Activated CD8-positive, alpha-beta memory T cell treated with anti-CD3 and anti-CD28 coated beads, Interleukin-2, amount 50 U/mL, for 48 hours (primary cell): ENCODE measurements around the gene PIP4K2B.

ENCODE experiments used
- DNase-seq: peaks from one replicate; pipeline ENCODE4 v3.0.0-alpha.2; 2020

Gene PIP4K2B

DNA sequence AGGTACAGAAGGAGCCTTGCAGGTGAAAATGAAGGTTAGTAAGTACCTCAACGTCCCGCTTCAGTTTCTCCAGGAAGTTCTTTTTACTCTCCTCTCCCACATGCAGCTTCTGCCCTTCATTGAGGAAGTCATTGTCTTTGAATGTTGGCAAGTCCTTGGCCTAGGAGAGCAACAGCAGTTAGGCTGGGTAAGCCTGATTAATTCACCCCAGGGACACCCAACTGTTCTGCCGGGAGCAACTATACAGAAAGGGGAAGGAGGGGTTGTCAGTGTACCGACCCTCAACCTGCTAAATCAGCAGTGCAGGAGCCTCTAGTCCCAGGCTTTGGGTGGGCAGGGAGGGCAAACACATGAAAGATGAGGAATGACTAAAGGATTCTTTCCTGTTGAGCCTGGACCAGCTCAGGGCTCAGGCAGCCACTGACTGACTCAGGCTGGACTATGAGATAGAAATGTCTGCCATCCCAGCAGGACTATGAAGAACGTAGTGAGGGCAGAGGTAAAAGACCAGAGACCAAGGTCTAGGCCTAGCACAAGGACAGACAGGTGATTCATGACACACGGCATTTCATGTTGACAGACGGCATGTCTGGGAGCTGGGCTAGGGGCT, 21.6 kb downstream of the PIP4K2B start:
- no peak for DNase-seq

DNA sequence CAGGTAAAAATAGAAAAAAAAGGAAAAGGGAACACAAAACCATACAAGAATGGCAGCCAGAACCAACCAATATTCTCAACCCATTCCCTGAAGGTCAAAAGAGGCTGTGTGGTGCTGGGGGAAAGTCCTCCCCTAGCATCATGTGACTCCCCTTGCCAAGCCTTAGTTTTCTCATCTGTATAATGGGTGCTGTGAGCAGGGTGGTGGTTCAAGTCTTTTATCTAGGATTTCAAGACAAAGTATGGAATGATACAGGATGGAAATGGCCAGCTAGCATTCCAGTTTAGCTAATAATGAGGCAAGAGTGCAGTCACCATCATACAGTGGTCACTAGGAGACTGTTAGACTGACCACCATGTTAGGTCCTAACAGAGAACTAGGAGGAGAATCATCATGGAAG, 26.1 kb downstream of the PIP4K2B start:
- no peak for DNase-seq

DNA sequence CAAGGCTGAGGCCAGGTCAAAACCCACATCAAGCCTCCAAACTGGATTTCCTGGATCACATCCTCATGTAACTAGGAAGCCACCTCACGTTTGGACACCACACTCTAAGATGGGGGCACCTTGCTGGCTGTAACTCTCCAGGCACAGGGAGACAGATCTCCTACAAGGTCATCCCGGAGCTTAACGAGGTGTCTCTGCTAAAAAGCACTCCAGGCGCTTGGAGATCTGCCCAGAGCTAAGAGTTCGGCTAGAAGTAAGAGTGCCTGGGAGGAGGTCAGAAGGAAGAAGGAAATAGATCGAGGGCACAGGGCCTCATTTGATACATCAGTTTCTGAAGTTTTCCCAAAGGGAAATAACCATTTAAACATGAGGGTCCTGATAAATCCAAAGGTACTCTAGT, 30.9 kb downstream of the PIP4K2B start:
- no peak for DNase-seq

DNA sequence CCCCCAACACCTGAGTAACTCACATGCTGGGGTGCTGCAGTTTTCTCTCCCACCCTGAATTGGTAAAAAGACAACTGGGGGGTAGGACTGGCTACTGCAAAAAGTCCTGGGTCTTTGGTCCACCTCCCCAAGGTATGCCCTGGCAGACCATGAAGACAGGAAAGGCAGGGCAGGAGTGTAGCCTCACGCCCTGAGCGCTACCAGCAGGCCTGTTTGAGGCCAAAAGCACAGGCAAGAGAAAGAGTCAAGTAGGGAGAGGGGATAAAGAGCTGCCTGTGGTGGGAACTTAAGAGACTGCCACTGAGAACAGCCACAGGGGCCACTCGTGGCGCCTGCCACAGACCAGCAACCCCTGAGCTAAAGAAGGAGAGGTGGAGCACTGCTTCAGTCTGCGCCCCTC, 33.0 kb downstream of the PIP4K2B start:
- no peak for DNase-seq

DNA sequence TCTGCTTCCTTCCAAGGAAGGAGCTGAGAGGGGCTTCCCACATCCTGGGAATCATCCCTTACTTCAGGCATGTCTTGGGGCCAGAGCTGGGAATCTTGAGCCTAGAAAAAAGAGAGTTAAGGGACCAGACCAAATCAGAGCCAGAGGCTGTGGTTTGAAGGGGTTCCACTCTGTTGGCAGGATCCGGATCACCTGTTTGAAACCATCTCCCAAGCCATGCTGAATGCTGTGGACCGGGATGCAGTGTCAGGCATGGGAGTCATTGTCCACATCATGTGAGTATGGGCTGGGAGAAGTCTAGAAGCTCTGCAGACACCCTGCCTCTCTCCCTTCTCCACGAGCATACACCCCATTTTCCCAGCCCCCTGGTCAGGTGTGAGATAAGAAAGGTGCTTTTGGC, 37.1 kb downstream of the PIP4K2B start:
- DNase-seq, result no peak

DNA sequence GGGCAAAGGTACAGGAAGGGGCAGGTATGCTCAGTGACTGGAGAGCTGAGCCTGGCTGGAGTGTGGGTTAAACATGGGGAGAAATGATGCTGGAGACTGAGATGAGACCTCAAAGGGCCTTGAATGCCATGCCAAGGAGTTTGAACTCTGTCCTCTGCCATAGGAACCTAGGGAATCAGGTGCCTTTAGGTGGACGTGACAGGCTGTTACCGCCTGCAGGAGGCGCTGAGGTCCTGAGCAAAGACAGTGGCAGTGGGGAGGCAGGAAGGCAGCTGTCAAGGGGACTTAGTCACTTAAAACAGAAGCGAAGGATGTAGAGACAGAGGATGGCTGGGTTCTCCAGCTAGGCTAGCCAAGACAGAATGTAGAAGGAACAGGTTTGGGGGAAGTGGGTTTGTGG, 37.7 kb downstream of the PIP4K2B start:
- DNase-seq, result no peak

DNA sequence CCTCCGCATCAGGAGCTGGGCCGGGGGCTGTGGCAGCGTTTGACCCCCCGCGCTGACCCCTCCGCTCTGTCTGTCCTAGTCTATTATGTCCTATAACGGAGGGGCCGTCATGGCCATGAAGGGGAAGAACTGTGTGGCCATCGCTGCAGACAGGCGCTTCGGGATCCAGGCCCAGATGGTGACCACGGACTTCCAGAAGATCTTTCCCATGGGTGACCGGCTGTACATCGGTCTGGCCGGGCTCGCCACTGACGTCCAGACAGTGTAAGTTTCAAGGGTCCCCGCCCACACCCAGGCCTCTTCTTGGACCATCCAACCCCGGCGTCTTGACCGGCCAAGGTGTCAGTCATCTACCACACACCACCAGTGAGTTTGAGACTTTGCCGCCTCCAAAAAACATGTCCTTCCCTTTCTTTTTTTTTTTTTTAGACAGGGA, 46.3 kb downstream of the PIP4K2B start:
- DNase-seq, result no peak

DNA sequence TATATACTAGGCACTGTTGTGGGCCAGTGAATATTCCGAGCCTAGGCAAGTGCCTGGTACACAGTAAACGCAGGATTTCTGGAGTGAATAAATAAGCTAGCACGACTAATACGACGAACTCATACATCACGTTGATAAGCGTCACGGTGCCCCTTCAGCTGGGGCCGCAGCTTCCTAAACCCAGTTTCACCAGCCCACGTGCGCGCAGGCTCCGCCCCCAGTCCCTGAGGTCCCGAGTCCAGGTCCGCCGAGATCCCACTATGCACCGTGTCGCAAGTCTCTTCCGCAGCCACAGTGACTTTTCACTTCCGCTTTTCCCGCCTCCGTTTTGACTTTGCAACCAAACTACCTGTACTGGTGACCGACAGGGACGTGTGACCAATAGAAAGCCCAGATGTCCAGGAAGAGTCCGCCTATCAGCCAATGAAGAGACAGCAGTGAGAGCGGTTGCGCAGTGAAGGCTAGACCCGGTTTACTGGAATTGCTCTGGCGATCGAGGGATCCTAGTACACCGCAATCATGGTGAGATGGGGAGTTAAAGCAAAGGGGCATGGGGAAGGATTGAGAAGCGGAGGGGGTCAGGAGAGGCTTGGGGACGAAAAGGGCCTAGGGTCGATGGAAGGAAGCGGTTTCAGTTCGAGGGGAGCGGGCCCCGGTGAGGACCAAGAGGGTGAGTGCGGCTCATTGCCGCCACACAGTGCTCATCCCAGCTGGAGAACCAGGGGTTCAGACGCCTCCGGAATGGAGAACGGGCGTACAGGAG, 46.9 kb downstream of the PIP4K2B start, which contains the start of gene PSMB3:
Gene PSMB3, plus strand, starts transcription at position 434 of the 763 bp plus-strand sequence. Its CDS starts 86 bp downstream, at position 520.
- peak; percentile 95 for DNase-seq

DNA sequence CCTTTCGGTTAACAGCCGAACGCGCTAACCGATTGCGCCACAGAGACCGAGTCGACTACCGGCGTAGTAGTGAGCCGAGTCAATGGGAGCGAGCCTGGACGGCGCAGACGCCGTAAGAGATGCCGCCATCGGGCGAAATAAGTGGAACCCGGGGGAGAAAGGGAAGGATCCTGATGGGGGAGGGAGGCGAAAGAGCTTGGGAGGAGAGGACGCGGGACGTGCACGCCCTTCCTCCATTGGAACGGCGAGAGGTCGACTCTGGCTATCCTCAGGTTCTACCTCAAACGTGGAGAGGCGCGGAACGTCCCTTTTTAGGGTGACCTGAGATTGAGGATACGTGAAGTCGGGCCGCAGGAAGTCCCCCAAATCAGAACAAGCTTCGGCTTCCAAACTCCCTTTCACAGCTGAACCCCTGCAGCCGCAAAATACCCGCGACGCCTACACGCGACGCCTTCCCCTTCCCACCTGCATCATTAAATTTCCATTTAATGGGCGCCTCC, 47.5 kb downstream of the PIP4K2B start:
- DNase-seq, result peak; percentile 100

DNA sequence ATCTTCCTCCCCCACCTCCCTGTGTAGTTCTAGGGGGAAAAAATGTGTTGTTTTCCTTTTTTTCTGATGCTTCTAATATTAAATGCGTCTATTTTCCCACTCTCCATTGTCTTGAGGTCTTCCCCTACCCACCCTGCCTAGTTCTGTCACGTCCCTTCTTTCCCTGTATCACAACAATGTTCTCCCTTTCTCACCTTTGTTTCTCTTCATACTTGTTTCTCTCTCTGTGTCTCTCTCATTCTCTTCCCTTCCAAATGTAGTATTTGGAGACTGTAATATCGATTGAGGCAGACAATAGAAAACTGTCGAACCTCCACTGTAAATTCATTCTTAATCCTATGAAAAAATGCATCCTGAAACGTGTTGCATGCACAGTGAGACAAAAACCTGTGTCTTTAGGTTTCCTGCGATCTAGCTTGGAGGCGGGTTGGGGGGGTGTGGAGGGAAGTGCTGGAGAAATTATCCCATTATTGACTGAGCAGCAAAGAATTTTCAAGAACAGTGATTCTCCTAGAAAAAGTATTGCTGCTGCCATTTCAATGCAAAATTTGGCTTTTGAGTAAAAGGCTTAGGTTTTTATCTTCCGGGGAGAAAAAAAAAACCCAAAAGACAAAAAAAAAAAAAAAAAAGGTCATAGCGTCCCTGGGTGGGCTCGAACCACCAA, 48.1 kb downstream of the PIP4K2B start:
- no peak for DNase-seq

DNA sequence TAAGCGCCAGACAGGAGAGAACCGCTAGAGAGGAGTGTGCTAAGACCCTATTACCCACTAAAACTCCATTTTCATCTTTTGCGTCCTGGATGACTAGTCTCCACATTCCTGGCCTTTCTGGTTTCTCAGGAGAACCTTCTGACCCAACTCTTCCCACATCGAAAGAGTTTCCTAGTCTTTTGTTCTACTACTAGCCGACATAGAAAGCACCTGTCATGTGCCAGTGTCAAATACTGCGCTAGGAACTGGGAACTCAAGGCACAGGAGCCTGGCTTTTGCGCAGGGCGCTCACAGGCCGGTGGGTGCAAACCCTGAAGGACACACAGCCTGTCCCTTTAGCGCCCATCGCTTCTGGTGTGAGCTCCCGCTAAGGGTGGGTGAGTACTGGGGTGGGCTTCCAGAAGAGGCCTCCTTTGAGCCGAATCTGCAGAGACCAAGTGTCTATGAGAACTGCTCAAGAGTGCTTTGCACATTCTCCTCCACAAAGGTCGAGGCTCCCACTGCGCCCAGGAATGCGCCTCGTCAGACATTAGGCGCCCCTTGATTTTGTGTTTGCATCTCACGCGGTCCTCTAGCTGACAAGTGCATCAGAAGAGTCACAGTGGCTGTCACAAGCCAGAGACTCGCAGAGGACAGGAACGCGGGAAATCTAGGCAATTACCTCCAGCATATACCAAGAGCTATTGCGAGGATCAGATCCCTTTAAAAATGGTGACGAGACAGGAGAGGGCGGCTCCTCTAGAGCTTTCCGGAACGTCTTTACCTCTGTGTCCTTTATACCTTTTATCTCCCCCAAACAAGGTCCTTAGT, 48.8 kb downstream of the PIP4K2B start:
- no peak for DNase-seq

DNA sequence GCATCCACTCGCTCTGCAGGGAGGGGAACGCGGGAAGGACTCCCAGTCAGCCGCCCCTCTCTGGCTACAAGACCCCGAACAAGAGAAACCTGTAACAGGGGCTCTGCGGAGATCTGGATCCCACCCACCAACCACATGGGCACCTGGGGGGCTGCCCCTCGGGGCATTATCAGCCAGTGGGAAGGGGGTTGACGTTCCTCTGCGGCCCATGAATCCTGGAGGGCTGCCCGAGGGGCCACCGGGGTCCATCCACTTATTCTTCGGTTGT, 49.4 kb downstream of the PIP4K2B start:
- no peak for DNase-seq

DNA sequence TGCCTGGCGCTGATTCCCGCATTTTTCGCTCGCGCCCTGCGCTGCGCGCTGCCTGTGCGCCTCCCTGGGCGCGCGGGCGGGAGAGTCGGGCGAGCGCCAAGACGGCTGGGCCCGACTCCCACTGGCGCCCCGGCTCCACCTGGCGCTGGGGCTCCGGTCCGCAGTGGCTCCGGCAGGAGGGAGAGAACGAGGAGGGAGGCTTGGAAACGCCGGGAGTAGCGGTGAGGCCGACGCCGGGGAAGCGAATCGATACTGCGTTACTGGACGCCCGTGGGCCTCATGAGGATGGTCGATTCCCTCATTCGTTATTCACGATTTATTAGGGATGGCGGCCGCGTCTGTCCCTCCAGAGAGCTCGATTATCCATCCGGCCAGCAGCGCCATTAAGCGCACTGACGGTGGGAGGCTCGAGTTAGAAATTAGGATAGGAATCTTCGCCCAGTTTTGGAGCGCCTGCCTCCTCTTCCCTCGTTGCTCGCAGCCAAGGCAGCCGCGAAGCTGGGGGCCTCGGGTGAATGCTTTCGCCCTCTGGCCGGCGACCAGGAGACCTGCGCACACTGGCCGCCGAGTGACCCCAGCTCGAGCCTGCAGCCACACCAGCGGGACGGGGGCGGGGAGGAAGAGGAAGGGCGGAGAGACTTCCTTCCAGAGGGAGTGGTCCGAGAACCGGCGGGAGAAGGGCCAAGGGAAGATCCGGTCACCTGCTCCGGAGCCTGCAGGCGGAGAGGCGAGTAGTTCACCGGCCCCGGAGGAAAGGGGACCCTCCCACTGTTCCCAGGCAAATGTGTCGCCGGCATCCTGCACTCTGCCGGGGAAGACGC, 49.9 kb downstream of the PIP4K2B start:
- no peak for DNase-seq

DNA sequence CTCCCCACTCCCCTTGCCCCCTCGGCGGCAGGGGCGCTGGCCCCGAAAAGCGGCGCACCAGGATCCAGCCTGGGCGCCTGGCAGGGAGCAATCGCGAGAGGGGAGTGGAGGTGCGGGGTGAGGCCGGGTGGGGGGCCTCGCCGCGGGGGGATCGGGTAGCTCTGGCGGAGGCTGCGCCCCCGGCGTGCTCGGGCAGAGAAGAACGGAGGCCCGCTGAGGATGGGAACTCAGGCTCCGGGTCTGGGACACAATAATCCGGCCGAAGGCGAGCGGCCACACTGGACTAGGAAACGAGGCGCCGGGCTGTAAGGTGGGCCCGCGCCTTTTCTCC, 50.5 kb downstream of the PIP4K2B start:
- no peak for DNase-seq

DNA sequence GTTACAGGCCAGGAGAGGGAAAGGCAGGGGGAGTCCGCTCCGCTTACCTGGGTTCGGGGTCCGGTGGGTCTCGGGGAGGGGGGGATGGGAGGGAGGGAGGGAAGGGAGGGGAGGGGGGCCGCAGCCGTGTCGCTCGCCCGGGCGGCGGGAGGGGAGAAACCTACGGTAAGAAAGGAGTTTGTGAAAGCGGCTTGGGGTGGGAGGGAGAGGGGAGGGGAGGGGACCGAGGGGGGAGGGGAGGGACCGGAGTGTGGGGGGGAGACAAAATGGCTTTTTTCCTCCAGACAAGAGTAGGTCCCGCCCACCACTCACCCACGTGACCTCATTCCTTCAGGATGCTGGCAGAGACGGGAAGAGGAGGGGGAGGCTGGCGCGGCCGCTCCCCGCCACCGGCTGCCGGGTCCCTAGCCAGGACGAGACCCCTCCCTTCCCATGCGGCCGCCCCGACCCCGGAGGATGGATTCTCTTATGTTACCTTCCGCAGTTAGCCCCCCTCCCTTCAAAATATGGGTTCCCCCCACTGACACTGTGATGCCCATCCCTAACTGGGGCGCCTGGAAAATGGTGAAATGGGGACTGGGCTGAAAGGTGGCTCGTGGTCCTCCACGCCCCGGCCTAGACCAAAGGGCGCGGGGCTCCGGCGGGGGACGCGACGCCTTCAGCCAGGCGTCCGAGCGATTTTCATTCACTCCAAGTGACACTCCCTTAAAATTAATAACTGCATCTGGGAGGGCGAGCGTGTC, 51.0 kb downstream of the PIP4K2B start, which contains the start of gene PCGF2:
Gene PCGF2, minus strand, starts transcription at position 188 of the 743 bp plus-strand sequence. CDS start 7,934 bp downstream, outside the sequence.
- no peak for DNase-seq

DNA sequence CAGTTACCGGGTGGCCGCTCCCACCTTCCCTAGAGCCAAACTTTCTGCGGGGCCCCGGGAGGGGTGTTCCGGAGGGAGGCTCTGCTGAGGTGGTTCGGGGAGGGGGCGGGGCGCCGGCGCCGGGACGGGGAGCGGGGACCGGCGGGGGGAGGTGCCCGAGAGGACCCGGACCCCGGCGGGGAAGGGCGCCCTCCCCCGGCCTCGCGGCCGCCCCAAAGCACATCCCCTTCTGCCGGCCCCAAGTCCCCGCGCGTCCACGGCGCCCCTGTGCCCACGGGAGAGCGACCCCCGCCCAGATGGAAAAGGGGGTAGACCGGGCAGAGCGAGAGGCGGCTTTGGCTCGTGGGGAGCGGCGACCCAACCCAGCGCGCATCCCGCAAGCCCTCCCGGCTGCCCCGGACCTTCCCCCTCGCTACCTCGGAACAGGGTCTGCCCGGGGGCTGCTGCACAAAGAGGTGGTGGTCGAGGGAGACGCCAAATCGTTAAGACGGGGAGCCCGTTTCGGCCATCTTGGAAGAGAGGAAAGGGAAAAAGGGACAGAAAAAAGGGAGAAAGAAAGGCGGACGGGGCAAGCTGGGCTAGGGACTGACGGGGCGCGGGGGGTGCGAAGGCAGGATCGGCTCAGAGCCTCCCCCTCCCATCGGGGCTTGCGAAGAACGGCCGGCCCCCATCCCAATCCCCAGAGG, 51.8 kb downstream of the PIP4K2B start:
- no peak for DNase-seq

DNA sequence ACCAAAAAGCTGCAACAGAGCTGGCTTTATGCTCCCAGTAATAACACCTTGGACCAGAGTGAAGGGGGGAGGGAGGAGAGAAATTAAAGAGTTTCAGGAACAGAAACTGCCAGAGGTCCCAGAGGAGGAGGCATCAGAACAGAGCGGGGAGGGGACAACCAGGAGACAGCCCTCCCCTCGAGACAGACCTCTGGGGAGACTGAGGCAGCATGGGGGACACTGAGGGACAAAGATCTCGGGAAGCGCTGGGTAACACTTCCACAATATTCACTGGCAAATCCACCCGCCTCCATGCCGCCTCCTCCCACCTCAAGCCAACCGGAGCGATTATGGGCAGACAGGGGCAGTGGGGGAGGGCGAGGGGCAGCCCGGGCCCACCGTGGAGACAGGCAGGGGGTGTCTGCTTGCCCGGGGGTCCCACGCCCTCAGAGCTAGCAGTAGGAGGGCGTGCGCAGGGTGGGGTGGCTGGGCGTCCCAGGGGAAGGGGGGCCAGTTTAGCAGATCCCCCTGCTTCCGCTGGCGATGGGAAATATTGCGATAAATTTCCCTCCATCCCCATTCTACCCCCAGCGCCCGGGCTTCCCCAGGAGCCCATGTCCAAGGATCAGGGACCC, 52.4 kb downstream of the PIP4K2B start:
- no peak for DNase-seq

DNA sequence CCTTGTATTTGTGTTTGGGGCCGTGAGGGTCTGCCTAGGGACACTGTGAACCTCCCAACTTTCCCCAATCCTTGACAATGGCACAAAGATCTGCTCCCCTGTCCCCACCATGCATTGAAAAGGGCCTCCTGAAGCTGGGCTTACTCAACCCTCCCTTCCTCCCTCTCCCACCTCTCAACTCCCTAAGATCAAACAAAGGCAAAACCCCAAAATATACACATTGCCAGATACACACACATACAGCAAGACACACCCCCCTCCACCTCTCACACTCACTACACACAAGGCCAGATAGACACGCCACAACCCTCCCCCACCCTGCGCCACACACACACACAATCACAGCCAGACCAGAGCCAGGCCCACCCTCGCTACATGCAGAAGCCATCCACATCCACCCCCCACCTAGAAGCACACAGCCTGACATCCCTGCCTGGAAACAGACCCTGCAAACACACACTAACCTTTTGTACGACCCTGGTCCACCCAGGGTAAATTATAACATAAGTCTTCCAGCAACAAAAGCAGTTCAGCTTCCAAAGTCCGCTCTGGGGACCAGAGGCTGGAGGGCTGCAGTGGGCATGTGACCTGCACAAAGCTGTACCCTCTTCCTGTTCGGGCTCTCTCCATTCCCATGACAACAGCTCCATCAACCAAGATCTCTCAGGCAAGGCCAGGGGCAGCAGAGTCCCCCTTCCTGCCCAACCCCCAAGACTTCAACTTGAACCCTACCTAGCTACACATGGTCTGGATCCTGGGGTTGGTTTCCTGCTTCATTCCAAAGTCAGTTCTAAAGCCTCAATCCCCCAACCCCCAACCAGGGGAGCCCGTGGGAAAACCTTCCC, 53.1 kb downstream of the PIP4K2B start:
- no peak for DNase-seq

DNA sequence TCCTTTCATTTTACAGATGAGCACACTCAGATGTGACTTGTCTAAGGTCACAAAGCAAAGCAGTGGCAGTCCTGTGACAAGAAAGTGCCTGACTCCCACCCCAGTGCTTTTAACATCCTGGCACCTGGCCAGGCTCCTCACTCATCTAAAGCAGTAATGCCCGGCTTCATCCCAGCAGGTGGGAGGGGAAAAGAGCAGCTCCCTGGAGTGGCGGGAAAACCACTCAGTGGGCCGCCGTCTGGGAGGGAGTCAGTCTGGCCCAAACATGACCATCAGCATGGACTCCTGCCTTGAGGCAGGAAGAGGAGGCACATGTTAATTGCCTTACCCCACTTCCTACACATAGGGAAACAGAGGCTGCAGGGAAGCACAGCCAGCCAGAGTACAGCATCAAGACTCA, 53.8 kb downstream of the PIP4K2B start:
- DNase-seq, result no peak
